T-helper 9 cell (primary cell): ENCODE measurements around the gene LGALS12.

Experiments used
- DNase-seq: peaks from one replicate; pipeline ENCODE4 v3.0.0-alpha.2; 2020

LGALS12 gene

DNA sequence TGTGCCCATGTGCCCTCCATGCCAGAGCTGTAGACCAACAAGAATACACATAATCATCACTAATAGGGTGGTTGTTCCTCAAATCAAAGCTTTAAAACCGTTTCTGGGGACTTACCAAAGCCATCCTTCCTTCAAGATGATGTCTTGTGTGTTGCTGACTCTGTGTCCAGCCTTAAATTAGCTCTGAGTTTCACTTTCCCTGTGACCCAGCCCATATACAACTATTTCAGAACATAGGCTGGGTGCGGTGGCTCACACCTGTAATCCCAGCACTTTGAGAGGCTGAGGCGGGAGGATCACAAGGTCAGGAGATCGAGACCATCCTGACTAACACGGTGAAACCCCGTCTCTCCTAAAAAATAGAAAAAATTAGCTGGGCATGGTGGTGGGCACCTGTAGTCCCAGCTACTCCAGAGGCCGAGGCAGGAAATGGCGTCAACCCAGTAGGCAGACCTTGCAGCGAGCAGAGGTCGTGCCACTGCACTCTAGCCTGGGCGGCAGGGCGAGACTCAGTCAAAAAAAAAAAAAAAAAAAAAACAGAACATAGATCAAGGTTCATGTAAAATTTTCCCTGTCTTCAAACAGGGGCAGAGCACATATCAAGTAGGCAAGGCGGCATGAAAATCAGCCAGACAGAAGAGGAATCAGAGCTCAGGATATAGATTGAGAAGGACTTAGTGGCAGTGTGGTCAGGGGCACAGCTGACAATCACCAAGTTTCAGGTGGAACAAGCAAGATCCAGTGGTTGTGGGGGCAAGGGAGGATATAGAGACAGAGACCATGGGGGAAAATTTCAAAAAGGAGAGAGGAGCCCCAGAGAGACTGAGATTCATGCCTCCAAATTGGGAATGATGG, 57.5 kb downstream of the LGALS12 start, which contains the start of gene PLAAT2:
Gene PLAAT2 (minus strand): TSS at position 179 of the 855 bp plus-strand sequence. CDS start 55 bp downstream, at position 124.
- DNase-seq: no peak

DNA sequence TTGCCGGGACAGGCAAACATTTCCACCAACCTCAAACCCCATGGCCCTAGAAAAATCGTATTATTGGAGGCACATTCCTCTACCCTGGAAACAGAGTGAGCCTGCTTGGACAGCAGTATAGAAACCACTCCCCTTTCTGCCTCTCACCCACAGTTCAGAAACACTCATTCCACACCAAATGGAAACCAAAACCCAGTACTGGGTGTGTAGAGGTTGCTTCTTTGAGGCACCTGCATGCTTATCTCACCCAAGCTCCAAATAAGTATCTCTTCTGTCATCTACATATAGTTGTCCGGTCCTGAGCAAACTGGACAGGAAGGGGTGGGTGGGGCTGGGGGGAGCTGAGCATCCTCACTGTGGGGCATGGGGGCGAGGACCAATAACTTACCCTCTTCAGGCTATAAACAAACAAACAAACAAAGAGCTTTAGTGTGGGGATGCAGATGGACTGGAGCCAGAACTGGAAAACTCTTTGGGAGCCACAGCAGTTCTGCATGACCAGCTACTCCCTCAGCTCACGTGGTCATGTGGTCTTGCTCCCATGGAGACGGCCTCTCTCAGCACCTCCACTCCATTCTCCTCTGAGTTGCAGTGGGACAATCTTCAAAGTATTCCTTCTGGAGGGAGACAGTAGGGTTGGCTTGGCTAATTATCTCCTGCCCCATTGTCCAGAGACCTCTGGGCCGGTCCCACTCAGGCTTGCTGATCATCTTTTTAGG, 58.3 kb downstream of the LGALS12 start:
- DNase-seq: no peak

DNA sequence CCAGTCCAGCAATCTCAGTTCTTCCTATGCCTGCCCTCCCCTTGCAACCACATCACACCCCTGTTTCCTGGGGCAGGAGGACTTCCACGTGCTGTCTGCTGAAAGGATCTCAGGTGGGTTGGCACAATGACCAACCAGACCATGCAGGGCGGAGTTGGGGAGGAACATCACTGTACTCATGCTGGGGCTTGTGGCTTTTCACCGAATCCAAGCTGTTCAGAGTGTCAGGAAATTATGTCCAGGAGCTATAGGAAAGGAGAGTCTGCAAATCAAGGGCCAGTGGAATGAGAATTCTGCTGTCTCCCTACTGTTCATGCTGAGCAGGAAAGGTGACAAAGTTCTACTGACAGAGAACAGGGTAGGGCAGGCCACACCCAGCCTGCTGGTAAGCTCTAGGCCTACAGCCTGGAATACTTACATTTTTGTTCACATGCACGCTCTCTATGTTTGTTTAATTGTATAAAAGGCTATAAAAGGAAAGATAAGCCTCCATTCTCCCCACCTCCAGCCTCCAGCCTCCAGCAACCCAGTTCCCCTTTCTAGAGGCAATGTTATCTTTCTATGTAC, 59.0 kb downstream of the LGALS12 start:
- no peak for DNase-seq
